Stimulated activated CD8-positive, alpha-beta memory T cell treated with anti-CD3 and anti-CD28 coated beads, Interleukin-15, amount 100 ng/mL, for 48 hours (primary cell): ENCODE measurements around the gene PTX3.

Source experiments
- DNase-seq, 2 donors: peaks; one replicate each; pipeline ENCODE4 v3.0.0-alpha.2; 2020; ENCODE audit warnings: low read depth in 2 of 2

Gene PTX3

DNA sequence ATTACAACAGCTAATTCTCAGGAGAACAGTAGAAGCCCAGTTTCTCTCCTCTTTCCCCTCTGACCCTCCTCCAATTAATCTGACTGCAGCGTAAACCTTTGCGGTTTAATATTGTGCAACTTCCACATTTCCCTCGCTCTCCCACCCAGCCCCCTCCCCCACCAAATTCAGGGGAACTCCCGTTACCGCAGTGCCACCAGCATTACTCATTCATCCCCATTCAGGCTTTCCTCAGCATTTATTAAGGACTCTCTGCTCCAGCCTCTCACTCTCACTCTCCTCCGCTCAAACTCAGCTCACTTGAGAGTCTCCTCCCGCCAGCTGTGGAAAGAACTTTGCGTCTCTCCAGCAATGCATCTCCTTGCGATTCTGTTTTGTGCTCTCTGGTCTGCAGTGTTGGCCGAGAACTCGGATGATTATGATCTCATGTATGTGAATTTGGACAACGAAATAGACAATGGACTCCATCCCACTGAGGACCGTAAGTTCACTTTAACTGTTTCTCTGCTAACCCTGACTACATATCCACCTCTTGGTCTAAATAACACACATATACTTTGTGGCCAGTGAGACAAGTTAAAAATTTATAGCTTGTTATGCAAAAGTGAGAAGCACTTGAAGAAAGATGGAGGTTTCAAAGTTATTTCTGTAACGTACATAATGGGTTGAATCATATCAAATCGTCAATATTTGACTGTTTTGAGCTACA, at the start of gene PTX3:
Gene PTX3 (plus strand): TSS at position 268 of the 709 bp plus-strand sequence. CDS start 84 bp downstream, at position 352.
- DNase-seq: no peak

DNA sequence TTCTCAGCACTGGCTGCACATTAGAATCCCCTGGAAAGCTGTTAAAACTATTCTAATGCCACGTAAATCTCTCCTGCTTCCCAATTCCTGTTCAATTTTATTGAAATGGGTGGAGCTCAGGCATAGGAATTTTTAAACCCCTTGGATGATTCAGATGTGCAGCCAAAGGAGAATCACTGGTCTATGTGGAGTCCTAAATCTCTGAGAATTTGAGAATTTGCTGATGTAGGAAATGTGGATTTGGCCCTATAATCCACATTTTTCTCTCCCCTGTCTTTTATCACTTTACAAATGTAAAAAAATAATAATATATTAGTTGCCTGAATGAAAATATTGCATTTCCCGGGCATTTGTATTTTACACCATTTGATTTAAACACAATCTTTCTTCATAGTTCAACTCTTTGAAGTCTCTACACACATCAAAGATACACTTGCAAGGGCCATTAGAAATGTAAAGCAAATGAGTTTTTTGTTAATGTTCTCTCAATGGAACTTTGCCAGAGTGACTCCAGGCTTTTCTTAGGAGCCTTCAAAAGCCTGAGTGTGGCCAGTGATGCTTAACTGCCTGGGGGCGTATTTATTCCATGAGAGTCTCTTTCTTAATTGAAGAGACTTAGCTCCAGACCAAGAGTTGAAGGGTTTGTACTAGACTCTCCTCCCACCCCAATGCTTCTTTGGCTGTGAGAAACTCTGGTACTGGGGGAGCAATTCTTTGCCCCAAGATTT, 48.8 kb upstream of the PTX3 start:
- DNase-seq: no peak

DNA sequence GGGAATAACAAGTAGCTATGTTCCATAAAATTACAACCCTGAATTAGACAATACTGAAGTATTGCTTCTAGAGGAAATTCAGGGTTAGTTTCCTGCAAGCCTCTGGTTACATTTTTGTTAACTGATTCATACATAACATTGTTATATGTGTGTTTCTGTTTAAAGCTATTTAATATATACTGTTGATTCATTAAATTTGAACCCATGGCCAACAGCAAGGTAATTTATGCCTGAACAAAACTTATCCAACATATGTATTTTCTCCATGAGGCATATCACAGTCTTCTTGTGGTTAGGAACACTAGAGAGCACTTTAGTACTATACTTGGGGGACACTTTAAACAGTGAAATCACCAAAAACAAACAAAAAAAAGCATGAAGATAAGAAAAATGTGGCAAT, 47.7 kb upstream of the PTX3 start:
- DNase-seq: no peak

DNA sequence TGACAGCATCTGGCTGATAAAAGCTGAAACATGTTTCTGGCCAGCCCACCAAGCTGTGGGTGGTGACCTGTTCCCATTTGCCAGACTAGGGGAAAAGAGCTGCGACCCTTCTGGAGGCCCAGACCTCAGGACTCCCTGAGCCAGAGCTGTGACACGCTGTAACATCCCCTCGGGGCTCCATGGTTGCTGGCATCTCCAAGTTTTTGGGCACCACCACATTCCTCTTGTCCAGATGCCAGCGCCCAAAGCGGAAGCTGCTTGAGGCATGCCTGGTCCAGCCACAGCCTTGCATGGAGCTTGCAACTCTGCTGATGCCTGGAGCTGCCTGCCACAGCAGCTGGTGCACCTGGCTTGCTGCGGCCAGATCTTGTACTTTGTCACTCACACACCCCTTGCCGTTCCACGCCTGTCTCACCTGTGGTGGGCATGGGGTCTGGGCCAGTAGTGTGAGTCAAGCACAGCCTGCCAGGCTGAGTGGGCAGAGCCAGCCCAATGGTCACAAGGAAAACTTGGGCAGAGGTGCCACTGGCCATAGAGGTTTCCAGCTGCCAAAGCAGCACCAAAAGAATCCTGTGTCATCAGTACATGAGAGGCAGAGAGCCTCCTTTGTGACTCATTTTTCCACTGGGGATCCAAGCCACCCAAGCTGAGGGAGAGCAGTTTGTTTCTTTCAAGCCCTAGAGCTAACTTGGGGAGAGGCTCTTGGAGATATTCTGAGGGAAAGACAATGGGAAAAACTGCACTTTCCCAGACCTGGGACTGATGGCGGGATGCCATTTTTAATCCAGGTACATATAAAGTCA, 45.7 kb upstream of the PTX3 start:
- DNase-seq: no peak

DNA sequence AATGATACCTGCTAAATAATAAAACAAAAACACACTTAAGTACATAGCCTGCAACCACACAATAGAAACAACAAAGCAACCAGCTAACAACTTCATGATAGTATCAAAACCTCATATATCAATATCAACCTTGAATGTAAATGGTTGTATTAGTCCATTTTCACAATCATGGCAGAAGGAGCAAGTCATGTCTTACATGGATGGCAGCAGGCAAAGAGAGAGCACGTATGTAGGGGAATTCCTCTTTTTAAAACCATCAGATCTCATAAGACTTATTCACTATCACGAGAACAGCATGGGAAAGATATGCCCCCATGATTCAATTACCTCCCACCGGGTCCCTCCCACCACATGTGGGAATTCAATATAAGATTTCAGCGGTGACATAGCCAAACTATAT, 44.5 kb upstream of the PTX3 start:
- DNase-seq: no peak

DNA sequence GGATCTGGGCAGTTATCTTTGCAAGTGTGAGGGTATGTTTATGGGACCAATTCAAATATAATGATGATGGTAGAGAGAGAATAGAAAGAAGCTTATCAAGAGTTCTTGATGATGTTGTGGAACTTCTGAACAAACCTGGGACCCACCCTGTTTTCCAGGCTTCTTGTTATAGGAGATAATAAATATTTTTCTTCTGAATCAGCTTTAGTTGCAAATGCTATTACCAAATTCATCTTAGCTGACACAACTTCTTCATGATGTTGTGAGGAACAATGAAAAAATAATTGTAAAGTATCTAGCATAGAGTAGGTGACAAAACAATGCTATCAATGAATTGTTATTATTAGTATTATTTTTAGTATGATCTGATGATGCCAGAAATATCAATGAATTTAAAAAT, 43.5 kb upstream of the PTX3 start:
- DNase-seq: no peak

DNA sequence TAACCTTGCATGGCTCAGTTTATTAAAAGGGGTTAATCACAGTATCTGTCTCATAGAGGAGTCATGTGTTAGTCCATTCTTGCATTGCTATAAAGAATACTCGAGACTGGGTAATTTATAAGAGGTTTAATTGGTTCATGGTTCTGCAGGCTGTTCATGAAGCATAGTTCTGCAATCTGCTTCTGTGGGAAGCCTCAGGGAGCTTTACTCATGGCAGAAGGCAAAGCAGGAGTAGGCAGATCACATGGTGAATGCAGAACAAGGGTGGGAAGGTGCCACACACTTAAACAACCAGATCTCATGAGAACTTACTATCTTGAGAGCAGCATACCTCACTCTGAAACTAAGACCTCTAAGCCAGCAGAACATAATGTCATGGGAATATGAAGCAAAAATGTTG, 42.2 kb upstream of the PTX3 start:
- DNase-seq: no peak

DNA sequence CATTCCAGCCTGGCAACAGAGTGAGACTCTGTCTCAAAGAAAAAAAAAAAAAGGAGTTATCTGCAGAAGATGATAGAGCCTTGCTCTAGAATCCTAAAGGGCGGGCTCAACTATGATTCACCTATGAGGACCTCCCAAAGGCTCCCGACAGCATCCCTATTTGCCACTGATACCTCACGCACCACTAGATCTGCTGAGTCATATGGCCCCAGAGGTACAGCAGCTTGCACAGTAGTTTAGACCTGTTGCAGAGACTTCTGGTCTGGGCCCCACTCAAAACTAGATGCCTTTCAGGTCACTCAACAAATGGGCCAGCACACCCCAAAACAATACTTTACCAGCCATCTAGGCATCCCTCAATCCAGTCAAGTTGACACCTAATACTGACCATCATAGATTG, 38.1 kb upstream of the PTX3 start:
- DNase-seq: no peak

DNA sequence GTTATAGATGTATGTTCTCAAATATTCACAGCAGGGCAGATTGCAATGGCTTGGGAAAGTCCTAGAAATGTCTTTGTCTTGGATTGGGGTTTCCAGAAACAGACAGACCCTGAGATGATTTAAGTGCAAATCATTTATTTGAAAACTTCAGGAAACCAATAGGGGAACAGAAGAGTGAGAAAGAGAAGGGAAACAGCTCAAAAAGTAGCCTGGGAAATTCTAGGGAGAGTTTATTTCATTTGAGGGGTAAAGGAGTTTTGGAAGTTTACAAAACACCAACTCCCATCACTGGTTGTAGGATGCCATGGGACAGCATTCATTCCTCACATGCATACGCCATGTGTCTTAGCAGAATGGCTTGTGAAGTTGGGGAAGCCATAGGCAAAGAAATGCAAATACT, 32.3 kb upstream of the PTX3 start:
- no peak for DNase-seq

DNA sequence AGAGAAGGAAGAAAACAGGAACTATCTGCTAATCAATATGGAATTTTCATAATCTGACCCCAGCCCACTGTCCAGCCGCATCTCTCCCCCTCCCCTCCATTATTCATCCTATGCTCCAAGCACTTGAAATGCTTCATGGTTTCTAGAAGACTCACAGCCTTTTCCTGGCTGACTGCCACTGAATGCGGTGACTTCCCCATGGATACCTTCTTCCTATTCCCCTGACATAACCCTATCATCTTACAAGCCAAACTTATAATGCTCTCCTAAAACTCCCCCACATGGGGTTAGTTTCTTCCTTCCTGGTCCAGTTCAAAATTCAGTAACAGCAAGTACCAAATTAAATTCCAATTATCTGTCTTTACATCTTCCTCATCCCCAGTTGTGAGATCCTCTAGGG, 31.2 kb upstream of the PTX3 start:
- no peak for DNase-seq

DNA sequence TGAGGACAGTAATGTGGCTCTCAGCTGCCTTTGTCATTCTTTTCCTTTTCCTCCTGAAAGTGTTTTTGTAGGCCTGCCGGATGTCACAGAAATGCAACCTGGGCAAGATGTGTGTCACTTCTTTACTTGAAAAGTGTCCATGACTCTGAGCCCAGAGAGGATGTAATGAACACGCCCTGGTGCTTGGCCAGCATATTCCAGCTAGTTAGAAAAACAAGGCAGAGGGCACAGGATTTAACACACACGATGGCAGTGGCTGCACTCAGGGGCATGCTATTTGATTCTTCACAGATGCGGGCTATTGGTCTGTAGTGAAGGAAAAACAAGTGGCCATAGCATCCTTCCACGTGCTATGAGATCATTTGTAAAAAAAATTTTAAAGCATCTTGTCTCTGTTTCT, 30.3 kb upstream of the PTX3 start:
- no peak for DNase-seq

DNA sequence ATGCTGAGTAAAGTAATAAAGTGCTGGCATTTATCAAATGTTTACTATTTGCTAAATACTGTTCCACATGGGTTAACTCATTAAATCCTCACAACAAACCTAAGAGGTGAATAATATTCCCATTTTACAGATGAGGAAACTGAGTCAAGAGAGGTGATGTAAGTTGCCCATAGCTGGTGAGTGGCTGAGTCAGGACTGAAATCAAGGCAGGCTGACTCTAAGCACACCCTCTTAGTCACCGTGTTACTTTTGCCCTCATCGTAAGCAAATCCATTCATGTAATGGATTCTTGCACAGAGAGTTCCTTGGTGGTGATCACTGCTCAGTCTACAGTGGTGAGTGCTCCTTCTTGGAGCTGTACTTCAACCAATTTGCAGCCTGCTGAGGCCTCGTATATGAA, 28.9 kb upstream of the PTX3 start:
- DNase-seq: no peak

DNA sequence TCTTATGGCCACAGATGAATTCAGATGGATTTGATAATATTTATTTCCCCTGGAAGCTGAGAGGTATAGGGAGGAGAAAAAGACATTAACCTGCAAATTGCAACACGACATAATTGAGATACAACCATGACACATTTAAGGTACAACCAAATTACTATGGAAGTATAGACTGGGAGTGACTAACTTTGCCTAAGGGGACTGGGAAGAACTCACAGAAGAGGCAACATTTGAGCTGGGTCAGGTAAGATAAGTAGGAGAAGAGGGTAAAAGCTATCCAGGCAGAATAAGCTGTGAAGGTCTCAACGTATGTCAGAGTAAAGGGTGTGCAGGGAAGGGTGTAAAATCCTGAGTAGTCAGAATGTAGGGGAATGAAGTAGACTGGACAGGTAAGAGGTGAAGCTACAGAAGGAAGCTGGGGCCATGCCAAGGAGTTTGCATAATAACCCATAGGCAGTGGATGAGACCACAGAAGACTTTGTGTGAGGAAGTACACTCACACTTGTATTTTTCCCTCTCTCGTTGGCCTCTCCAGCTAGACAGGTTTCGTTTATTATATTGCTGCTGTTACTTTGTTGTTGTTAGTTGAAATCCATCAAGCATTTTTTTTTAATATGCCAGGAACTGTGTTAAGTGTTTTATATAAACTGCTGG, 28.0 kb upstream of the PTX3 start:
- DNase-seq: no peak

DNA sequence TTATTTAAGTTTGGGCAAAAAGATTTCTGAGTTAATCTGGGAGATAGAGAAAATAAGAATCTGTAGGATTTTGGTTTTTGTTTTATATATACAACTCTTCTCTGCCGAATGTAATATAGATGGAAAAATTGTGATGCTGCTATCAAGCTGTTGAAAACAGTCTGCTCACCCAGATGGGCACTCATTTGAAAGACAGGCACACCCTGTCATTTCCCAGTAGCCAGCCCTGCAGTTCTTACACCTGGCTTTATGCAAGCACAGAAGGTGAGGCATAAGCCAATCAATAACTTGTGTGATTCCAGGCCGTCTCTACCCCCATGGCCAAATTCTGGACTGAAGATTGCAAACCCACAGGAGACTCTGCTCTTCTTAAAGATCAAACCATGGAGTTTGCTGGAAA, 27.1 kb upstream of the PTX3 start:
- DNase-seq: no peak

DNA sequence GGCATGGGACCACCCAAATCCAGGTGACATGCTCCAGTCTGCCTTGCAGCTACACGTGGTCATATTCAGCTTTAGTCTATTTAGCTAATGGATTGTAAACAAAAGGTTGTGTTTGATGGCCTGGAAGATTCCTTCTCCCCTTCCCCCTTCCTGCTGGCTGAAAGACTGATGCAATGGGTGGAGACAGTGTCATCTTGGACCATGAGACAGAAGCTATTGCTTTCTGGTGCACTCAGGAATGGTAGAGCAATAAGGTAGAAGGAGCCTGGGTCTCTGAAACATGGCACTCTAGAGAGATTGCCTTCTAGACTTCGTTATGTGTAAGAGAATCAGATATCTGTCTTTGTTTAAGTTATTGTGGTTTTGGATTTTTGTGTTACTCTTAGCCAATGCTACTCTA, 25.7 kb upstream of the PTX3 start:
- no peak for DNase-seq

DNA sequence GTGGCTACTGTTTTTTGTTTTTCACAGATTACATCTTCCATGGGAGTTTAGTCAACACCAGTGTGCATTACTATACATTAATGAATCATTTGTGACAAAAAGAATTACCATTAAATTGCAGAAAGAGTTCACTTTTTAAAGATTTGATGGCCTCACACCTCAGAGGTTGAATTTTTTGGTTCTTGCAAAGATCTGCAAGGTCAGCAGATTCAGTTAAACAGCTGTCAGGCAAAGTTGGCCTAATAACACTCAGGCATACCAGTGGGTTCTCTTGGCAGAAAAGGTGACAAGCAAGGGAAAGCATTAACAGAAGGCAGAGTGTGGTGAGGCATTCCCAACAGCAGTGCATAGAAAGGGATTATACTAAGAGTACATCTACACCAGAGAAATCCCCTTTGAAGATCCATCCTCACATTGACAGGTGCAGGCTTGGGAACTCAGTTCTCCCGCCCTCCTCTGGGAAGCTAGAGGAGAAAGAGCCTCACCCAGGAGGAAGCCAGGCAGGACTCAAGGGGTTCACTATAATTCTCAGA, 24.3 kb upstream of the PTX3 start:
- no peak for DNase-seq

DNA sequence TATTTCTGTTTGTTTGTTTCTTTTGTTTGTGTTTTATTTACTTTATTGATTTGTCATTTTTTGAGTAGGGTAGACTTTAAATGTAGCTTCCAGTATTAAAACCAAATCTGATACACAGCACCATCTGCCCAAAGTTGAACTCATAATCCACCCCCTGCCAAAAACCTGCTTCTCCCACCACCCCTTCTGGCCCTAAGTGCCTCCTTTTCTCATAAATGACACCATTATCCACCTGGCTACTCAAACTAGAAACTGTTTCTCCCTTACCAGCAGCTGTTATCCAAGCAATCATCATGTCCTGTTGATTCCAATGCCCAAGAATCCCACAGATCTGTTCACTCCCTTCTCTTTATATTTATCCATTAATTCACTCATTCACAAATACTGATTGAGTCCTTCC, 21.8 kb upstream of the PTX3 start:
- no peak for DNase-seq

DNA sequence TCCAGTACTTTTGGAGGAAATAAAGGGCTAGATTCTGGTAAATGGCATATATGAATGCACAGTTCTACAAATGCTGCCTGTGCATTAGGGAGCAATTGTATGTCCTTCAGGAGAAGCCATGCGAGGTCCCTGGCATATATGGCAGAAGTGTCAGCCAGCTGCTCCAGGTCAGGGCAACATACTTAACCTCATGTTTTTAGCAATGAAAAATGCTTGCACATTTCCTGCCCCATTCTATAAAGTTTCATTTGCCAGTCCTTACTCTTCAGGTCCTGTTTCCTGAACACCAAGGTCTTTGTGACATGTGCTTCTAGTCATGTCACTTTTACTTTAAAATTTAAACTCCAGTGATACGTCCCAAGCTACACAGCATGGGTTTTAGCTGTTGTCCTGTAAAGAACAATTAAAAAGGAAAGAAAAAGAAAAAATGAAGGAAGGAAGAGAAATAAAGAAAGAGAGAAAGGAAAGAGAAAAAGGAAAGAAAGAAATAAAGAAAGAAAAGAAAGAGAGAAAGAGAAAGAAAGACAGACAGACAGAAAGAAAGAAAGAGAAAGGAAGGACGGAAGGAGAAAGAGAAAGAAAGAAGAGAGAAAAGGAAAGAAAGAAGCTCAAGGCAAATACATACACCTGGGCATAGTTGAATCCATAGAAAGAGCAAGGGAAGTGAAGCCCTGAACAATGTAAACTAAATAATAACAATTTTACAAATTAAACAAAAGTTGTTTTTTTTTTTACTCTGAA, 20.1 kb upstream of the PTX3 start:
- DNase-seq: no peak

DNA sequence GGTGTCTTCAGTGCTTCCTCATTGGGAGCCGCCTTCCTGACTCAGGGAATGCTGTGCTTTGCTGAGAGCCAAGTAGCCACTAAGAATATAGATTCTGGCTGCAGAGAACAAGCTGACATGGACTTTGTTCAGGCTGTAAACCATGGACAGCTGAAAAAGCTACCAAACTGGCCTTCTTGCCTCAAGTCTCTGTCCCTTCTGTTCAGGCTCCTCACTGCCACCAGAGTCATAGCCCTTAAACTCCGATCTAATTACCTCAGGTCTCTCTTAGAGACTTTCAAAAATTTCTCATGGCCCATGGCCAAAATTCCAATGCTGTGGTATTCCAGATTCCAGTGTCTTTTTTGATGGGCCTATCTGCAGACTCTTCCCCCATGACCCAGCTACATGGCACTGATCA, 19.4 kb upstream of the PTX3 start:
- no peak for DNase-seq

DNA sequence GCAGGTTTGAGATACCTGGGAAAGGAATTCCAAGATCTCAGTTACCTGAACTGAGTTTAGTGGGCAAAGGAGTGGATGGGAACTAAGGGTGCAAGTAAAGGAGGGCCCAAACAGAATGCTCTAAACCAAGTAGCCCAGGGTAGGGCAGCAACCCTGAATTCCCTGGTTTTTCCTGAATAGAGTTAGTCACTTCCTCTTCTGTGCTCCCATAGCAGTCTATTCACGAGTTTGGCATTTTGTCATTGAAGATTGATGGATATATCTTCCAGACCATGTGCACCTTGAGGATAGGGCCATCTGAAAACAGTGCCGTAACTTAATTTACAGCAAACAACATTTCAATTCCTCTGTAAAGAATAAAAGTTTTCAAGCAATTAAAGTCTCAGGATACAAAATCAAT, 18.5 kb upstream of the PTX3 start:
- DNase-seq: no peak

DNA sequence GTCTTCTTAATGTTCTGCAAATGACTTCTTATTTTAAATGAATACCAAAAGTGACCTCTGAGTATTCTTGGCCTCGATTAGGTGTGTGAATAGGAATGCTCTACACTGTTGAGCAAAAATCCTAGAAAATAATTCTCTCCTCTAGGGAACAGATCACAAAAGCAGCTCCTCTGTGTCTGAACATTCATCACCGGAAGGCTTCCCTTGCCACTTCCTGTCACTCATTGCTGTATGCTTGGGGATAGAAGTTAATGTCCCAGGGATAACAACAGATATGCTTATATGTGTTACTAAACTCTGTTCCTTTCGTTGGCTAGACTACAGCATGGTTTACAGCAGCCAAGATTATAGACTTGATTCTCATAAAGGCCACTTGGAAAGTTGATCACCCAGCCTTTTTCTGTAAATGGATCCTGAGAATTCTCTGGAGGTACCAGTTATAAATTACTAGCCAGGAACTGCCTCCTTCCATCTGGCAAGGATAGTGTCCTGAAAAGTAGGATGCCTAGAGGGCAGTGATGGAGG, 16.0 kb upstream of the PTX3 start:
- no peak for DNase-seq
